ENCODE data around the gene VEPH1.
"Not testable (repeated sequence)": the region's sequence is repeated elsewhere in the genome, so short reads cannot be mapped to it uniquely, and the experiment has no call there.

DNA sequence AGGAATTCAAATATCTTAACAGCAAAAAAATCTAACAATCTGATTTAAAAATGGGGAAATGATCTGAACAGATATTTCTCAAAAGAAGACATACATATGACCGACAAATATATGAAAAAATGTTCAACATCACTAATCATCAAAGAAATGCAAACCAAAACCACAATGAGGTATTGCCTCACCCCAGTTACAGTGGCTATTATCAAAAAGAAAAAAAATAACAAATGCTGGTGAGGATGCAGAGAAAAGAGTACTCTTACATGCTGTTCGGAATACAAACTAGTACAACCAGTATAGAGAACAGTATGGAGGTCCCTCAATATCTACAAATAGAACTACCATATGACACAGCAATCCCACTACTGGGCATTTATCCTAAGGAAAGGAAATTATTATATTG is 152.6 kb downstream of the VEPH1 start:
- TF ChIP-seq, protein P1, sequence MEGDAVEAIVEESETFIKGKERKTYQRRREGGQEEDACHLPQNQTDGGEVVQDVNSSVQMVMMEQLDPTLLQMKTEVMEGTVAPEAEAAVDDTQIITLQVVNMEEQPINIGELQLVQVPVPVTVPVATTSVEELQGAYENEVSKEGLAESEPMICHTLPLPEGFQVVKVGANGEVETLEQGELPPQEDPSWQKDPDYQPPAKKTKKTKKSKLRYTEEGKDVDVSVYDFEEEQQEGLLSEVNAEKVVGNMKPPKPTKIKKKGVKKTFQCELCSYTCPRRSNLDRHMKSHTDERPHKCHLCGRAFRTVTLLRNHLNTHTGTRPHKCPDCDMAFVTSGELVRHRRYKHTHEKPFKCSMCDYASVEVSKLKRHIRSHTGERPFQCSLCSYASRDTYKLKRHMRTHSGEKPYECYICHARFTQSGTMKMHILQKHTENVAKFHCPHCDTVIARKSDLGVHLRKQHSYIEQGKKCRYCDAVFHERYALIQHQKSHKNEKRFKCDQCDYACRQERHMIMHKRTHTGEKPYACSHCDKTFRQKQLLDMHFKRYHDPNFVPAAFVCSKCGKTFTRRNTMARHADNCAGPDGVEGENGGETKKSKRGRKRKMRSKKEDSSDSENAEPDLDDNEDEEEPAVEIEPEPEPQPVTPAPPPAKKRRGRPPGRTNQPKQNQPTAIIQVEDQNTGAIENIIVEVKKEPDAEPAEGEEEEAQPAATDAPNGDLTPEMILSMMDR (conservative IDR thresholded peaks at IDR 0.05; ENCODE audit: low read depth, low read length): not testable (repeated sequence)
- not testable (repeated sequence) for TF ChIP-seq EZH2 (IDR thresholded peaks at IDR 0.05; ENCODE audit: borderline replicate concordance, low read depth, low read length, poor library complexity, severe bottlenecking)

Data from A673 (cell line).